HEK293 (cell line): ENCODE results near the gene PDE6H.

Experiments used
- ATF2 ChIP-seq: fragments of 450-650 bp; formaldehyde crosslinking; IDR thresholded peaks from 2 replicates; pipeline ENCODE4 v1.5.1; 2016; ENCODE audit warnings: missing biosample characterization, missing genetic modification characterization, low read depth
- CTCF ChIP-seq: fragments of 450-650 bp; formaldehyde crosslinking; IDR thresholded peaks from 2 replicates; pipeline ENCODE4 v1.5.1; 2016; ENCODE audit warnings: missing biosample characterization, missing genetic modification characterization
- OSR2 ChIP-seq: fragments of 450-650 bp; formaldehyde crosslinking; IDR thresholded peaks from 2 replicates; pipeline ENCODE4 v1.5.1; 2016; ENCODE audit warnings: missing biosample characterization, missing genetic modification characterization
- PATZ1 ChIP-seq: fragments of 450-650 bp; formaldehyde crosslinking; IDR thresholded peaks from 2 replicates; pipeline ENCODE4 v1.5.1; 2016; ENCODE audit warnings: missing biosample characterization, missing genetic modification characterization
- PBX3 ChIP-seq: sonication (generic); formaldehyde crosslinking; IDR thresholded peaks from 2 replicates; pipeline ENCODE4 v1.8.1; 2022; ENCODE audit warnings: mild to moderate bottlenecking, moderate library complexity, missing genetic modification reagents
- TRIM28 ChIP-seq: IDR thresholded peaks from 2 replicates; pipeline ENCODE4 v1.6.1; 2011; ENCODE audit warnings: low read length, control low read depth, borderline replicate concordance
- ZBTB7A ChIP-seq: fragments of 450-650 bp; formaldehyde crosslinking; IDR thresholded peaks from 2 replicates; pipeline ENCODE4 v1.5.1; 2016; ENCODE audit warnings: low read depth, missing biosample characterization, missing genetic modification characterization
- ZNF169 ChIP-seq: fragments of 450-650 bp; formaldehyde crosslinking; IDR thresholded peaks from 2 replicates; pipeline ENCODE4 v1.5.1; 2016; ENCODE audit warnings: missing biosample characterization, missing genetic modification characterization
- ZNF274 ChIP-seq, 2 experiments: fragments of 200-500 bp in 1 of 2; fragments of 450-650 bp in 1 of 2; sonication (Bioruptor generic) in 1 of 2; formaldehyde crosslinking in 1 of 2; IDR thresholded peaks; 2 replicates each; pipeline versions ENCODE4 v1.5.1 to v1.6.1; 2014 to 2016; ENCODE audit warnings: borderline replicate concordance in 1 of 2, inconsistent platforms in 1 of 2, low read length in 1 of 2, missing biosample characterization in 1 of 2, missing genetic modification characterization in 1 of 2
- ZNF426 ChIP-seq: fragments of 450-650 bp; formaldehyde crosslinking; IDR thresholded peaks from 2 replicates; pipeline ENCODE4 v1.5.1; 2017; ENCODE audit warnings: missing biosample characterization, missing genetic modification characterization, mild to moderate bottlenecking, inconsistent platforms, moderate library complexity
- ZNF544 ChIP-seq: fragments of 450-650 bp; formaldehyde crosslinking; IDR thresholded peaks from 2 replicates; pipeline ENCODE4 v1.5.0; 2017; ENCODE audit warnings: missing biosample characterization, missing genetic modification characterization
- ZNF610 ChIP-seq: fragments of 450-650 bp; formaldehyde crosslinking; IDR thresholded peaks from 2 replicates; pipeline ENCODE4 v1.5.1; 2016; ENCODE audit warnings: missing biosample characterization, missing genetic modification characterization, borderline replicate concordance
- ZNF670 ChIP-seq: fragments of 450-650 bp; formaldehyde crosslinking; IDR thresholded peaks from 2 replicates; pipeline ENCODE4 v1.5.1; 2016; ENCODE audit warnings: missing biosample characterization, missing genetic modification characterization, low read depth

GRCh38 chr12:14959916-14960496, 12.8 kb upstream of the PDE6H start:
- TF ChIP-seq ZNF544 (tag by site-specific recombination) = no peak
- TF ChIP-seq ZNF610 (tag by site-specific recombination) = no peak
- TF ChIP-seq CTCF (tag by site-specific recombination) = no peak
- no peak for TF ChIP-seq ZNF670 (tag by site-specific recombination)
- no peak for TF ChIP-seq ZBTB7A (tag by site-specific recombination)
- TF ChIP-seq ZNF169 (tag by site-specific recombination) = no peak
- no peak for TF ChIP-seq PBX3 (CRISPR knock-in tag)
- no peak for TF ChIP-seq ZNF426
- TF ChIP-seq OSR2 (tag by site-specific recombination) = no peak
- TF ChIP-seq PATZ1 (tag by site-specific recombination) = no peak
- no peak for TF ChIP-seq TRIM28
- TF ChIP-seq ATF2 = no peak
- TF ChIP-seq ZNF274 (IDR thresholded peaks at IDR 0.05; ENCODE audit: low read length) = no peak
- TF ChIP-seq ZNF274 (tag by site-specific recombination; IDR thresholded peaks at IDR 0.05; ENCODE audit: borderline replicate concordance) = no peak
